DOHH2 (cell line): ENCODE measurements around the gene NFKBIZ.
A peak's percentile ranks its signal among the peaks of the same experiment; 100 is the strongest.

Experiments used
- H3F3A ChIP-seq: fragments of 200-600 bp; sonication (generic), shearing (Covaris generic); 2 replicates; pipeline ENCODE4 v1.6.0; 2016; ENCODE audit warnings: antibody characterized with exemption, mild to moderate bottlenecking; ENCODE audit not compliant: control insufficient read depth, insufficient read depth
- H3K27ac ChIP-seq: fragments of 200-600 bp; sonication (generic); 2 replicates; pipeline ENCODE4 v1.5.1; 2014; ENCODE audit warnings: low read depth, mild to moderate bottlenecking, low read length, moderate library complexity
- H3K27me3 ChIP-seq: fragments of 200-600 bp; sonication (generic); 2 replicates; pipeline ENCODE4 v1.6.1; 2014; ENCODE audit warnings: mild to moderate bottlenecking, low read length, mixed read lengths; ENCODE audit not compliant: control insufficient read depth
- H3K36me3 ChIP-seq: fragments of 200-600 bp; sonication (generic); 2 replicates; pipeline ENCODE4 v1.6.1; 2014; ENCODE audit warnings: mild to moderate bottlenecking, low read length, moderate library complexity, mixed read lengths; ENCODE audit not compliant: control insufficient read depth
- H3K4me1 ChIP-seq: fragments of 200-600 bp; sonication (generic); 2 replicates; pipeline ENCODE4 v1.6.1; 2014; ENCODE audit warnings: mild to moderate bottlenecking, low read length, mixed read lengths; ENCODE audit not compliant: control insufficient read depth
- H3K4me2 ChIP-seq: fragments of 200-600 bp; sonication (generic); 2 replicates; pipeline ENCODE4 v1.6.0; 2014; ENCODE audit warnings: mild to moderate bottlenecking, low read length, moderate library complexity
- H3K4me3 ChIP-seq: fragments of 200-600 bp; sonication (generic); 2 replicates; pipeline ENCODE4 v1.5.1; 2014; ENCODE audit warnings: mild to moderate bottlenecking, low read length, mixed read lengths
- H3K79me2 ChIP-seq: fragments of 200-600 bp; sonication (generic); 2 replicates; pipeline ENCODE4 v1.6.1; 2014; ENCODE audit warnings: mild to moderate bottlenecking, low read length, mixed read lengths; ENCODE audit not compliant: control insufficient read depth
- H3K9me2 ChIP-seq: fragments of 200-600 bp; sonication (generic); replicated peaks from 2 replicates; pipeline ENCODE4 v1.6.1; 2014; ENCODE audit warnings: mild to moderate bottlenecking, low read length, mixed read lengths; ENCODE audit not compliant: control insufficient read depth
- H3K9me3 ChIP-seq: fragments of 200-600 bp; sonication (generic); 2 replicates; pipeline ENCODE4 v1.6.1; 2014; ENCODE audit warnings: antibody characterized with exemption, low read length, mixed read lengths; ENCODE audit not compliant: control insufficient read depth, insufficient read depth
- H4K20me1 ChIP-seq: fragments of 200-600 bp; sonication (generic); 2 replicates; pipeline ENCODE4 v1.6.0; 2014; ENCODE audit warnings: low read depth, mild to moderate bottlenecking, antibody characterized with exemption, low read length, moderate library complexity; ENCODE audit not compliant: control insufficient read depth, insufficient read depth
- CTCF ChIP-seq: fragments of 200-600 bp; sonication (generic); IDR thresholded peaks from one replicate; pipeline ENCODE4 v1.5.1; 2014; ENCODE audit warnings: antibody characterized with exemption, mild to moderate bottlenecking, low read depth, low read length; ENCODE audit not compliant: poor library complexity, severe bottlenecking
- EZH2phosphoT487 ChIP-seq: fragments of 200-600 bp; sonication (generic); IDR thresholded peaks from 2 replicates; pipeline ENCODE4 v1.6.1; 2017; ENCODE audit warnings: borderline replicate concordance, mild to moderate bottlenecking, antibody characterized with exemption, low read length, moderate library complexity, mixed read lengths

Gene NFKBIZ

GRCh38 chr3:101851072-101851770 is 1.9 kb downstream of the NFKBIZ start:
- H4K20me1 ChIP-seq, result peaks cover 22% of the 10 kb centered on the region
- no peak for TF ChIP-seq CTCF
- TF ChIP-seq EZH2phosphoT487, result no peak
- peaks cover 13% of the 10 kb centered on the region for H3F3A ChIP-seq
- H3K4me3 ChIP-seq, result peak overlapping the region; percentile 84
- no peaks in the 10 kb centered on the region for H3K9me3 ChIP-seq
- no peaks in the 10 kb centered on the region for H3K9me2 ChIP-seq
- H3K36me3 ChIP-seq, result peaks cover 72% of the 10 kb centered on the region
- H3K27ac ChIP-seq, result peak overlapping the region; percentile 62
- H3K4me1 ChIP-seq, result peaks cover 53% of the 10 kb centered on the region
- peaks cover 78% of the 10 kb centered on the region for H3K79me2 ChIP-seq
- no peaks in the 10 kb centered on the region for H3K27me3 ChIP-seq
- peak overlapping the region; percentile 76 for H3K4me2 ChIP-seq

- H3K4me3 ChIP-seq, result peak overlapping the region; percentile 84
- H3K4me1 ChIP-seq, result peaks cover 50% of the 10 kb centered on the region
- no peaks in the 10 kb centered on the region for H3K9me2 ChIP-seq
- H3K9me3 ChIP-seq, result no peaks in the 10 kb centered on the region
- TF ChIP-seq EZH2phosphoT487 (no peak), CTCF (no peak)
- H3K79me2 ChIP-seq, result peaks cover 73% of the 10 kb centered on the region
- peak overlapping the region; percentile 76 for H3K4me2 ChIP-seq
- H3K27ac ChIP-seq, result peak overlapping the region; percentile 62
- peaks cover 22% of the 10 kb centered on the region for H4K20me1 ChIP-seq
- no peaks in the 10 kb centered on the region for H3K27me3 ChIP-seq
- peaks cover 15% of the 10 kb centered on the region for H3F3A ChIP-seq
- peaks cover 76% of the 10 kb centered on the region for H3K36me3 ChIP-seq
Measured at GRCh38 chr3:101851850-101852714, 2.8 kb downstream of the NFKBIZ start.

GRCh38 chr3:101852983-101853840 is 3.9 kb downstream of the NFKBIZ start:
- no peak for TF ChIP-seq CTCF
- no peak for TF ChIP-seq EZH2phosphoT487
- Histone ChIP-seq H3K27me3 (no peaks in the 10 kb centered on the region), H3K9me3 (no peaks in the 10 kb centered on the region), H3K4me3 (no peak overlapping the region), H3K79me2 (peaks cover 68% of the 10 kb centered on the region), H3K4me1 (peaks cover 44% of the 10 kb centered on the region), H3K9me2 (no peaks in the 10 kb centered on the region), H3F3A (peaks cover 17% of the 10 kb centered on the region), H4K20me1 (peaks cover 22% of the 10 kb centered on the region), H3K27ac (no peak overlapping the region), H3K4me2 (no peak overlapping the region), H3K36me3 (peaks cover 86% of the 10 kb centered on the region)
